Smooth muscle cell (in vitro differentiated cells): ENCODE data around the gene MAJIN. TPM values are rescaled to one million over a fixed set of nuclear protein-coding genes. Genes with fewer than 3 reads are reported as not detected.

ENCODE experiments used
- DNase-seq: peaks from one replicate; lab custom pipeline; 2025; ENCODE audit not compliant: unreplicated experiment; lab: John Stamatoyannopoulos, UW
- H2AFZ ChIP-seq: fragments of 200-600 bp; sonication (generic); 2 replicates; pipeline ENCODE4 v1.6.0; 2016; ENCODE audit warnings: antibody characterized with exemption, low read depth, mild to moderate bottlenecking
- H3F3A ChIP-seq: fragments of 200-600 bp; sonication (generic); 2 replicates; pipeline ENCODE4 v1.6.0; 2017; ENCODE audit warnings: antibody characterized with exemption, low read depth
- H3K27ac ChIP-seq: fragments of 200-600 bp; sonication (generic); 2 replicates; pipeline ENCODE4 v1.5.1; 2016; ENCODE audit warnings: low read depth, mild to moderate bottlenecking
- H3K27me3 ChIP-seq: fragments of 200-600 bp; sonication (generic); 2 replicates; pipeline ENCODE4 v1.6.1; 2016; ENCODE audit warnings: low read depth, mild to moderate bottlenecking
- H3K36me3 ChIP-seq: fragments of 200-600 bp; sonication (generic); 2 replicates; pipeline ENCODE4 v1.5.1; 2016; ENCODE audit warnings: low read depth
- H3K4me1 ChIP-seq: fragments of 200-600 bp; sonication (generic); 2 replicates; pipeline ENCODE4 v1.5.1; 2016; ENCODE audit warnings: low read depth
- H3K4me2 ChIP-seq: fragments of 200-600 bp; sonication (generic); 2 replicates; pipeline ENCODE4 v1.6.0; 2016; ENCODE audit warnings: mild to moderate bottlenecking
- H3K4me3 ChIP-seq: fragments of 200-600 bp; sonication (generic); 2 replicates; pipeline ENCODE4 v1.5.1; 2016; ENCODE audit warnings: mild to moderate bottlenecking
- H3K79me2 ChIP-seq: fragments of 200-600 bp; sonication (generic); 2 replicates; pipeline ENCODE4 v1.6.0; 2016; ENCODE audit warnings: low read depth, mild to moderate bottlenecking
- H3K9ac ChIP-seq: fragments of 200-600 bp; sonication (generic); 2 replicates; pipeline ENCODE4 v1.6.0; 2016; ENCODE audit warnings: low read depth
- H3K9me3 ChIP-seq: fragments of 200-600 bp; sonication (generic); replicated peaks from 2 replicates; pipeline ENCODE4 v1.5.1; 2016; ENCODE audit warnings: low read depth
- H4K20me1 ChIP-seq: fragments of 200-600 bp; sonication (generic); 2 replicates; pipeline ENCODE4 v1.6.0; 2016; ENCODE audit warnings: low read depth
- WGBS: methylation state at CpG from one replicate; pipeline ENCODE4 v1.1.7; 2016; ENCODE audit warnings: low lambda C conversion rate; 5-methylcytosine and 5-hydroxymethylcytosine counted together
- polyA plus RNA-seq: library from polyadenylated mRNA; unstranded; fragments of >200 nt; fragmentation: Nextera tagmentation; extraction: Ambion mirVana; gene quantifications from 2 replicates; pipeline ENCODE4 v1.2.1, GENCODE V29; 2016
- total RNA-seq: library from RNA; depleted of rRNA; stranded (reverse); fragments of >200 nt; gene quantifications from 2 replicates; pipeline ENCODE4 v1.2.3, GENCODE V29; 2014
- TF ChIP-seq, protein P1 (sequence below): fragments of 200-600 bp; sonication (generic); IDR thresholded peaks from 2 replicates; pipeline ENCODE4 v1.5.1; 2017; ENCODE audit warnings: borderline replicate concordance, mild to moderate bottlenecking, antibody characterized with exemption; ENCODE audit not compliant: insufficient read depth, poor library complexity, severe bottlenecking

The MAJIN gene
- total and polyA plus RNA-seq, 2 experiments from 2014 or later = not detected

DNA sequence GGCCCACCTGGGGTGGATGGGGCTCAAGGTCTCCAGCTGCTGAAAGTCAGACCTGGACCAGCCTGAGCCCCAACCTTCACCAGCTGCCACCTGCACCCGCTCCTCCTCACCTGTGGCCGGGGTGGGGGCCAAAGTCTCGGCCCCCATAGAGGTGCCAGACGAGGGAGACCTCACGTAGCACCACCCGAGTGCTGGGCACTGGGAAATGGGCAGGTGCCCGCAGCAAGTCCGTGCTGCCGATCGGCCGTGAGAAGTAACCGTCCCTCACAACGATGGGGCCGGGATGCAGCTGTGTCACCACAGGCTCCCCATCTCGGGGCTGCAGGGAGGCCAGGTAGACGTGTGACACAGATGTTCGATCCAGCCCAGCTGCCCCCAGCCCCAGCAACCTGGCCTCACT is 71.1 kb downstream of the MAJIN start:
- Histone ChIP-seq H3K9ac (no peak overlapping the region), H4K20me1 (no peaks in the 10 kb centered on the region), H3K4me1 (no peaks in the 10 kb centered on the region), H3K27me3 (no peaks in the 10 kb centered on the region), H3K36me3 (no peaks in the 10 kb centered on the region), H3K79me2 (no peaks in the 10 kb centered on the region), H2AFZ (no peak overlapping the region), H3K4me3 (no peak overlapping the region), H3K27ac (no peak overlapping the region), H3K9me3 (no peaks in the 10 kb centered on the region), H3F3A (no peaks in the 10 kb centered on the region), H3K4me2 (no peak overlapping the region)
- 98% methylated on average over 17 of the region's 17 CpGs for WGBS
- TF ChIP-seq, protein P1, sequence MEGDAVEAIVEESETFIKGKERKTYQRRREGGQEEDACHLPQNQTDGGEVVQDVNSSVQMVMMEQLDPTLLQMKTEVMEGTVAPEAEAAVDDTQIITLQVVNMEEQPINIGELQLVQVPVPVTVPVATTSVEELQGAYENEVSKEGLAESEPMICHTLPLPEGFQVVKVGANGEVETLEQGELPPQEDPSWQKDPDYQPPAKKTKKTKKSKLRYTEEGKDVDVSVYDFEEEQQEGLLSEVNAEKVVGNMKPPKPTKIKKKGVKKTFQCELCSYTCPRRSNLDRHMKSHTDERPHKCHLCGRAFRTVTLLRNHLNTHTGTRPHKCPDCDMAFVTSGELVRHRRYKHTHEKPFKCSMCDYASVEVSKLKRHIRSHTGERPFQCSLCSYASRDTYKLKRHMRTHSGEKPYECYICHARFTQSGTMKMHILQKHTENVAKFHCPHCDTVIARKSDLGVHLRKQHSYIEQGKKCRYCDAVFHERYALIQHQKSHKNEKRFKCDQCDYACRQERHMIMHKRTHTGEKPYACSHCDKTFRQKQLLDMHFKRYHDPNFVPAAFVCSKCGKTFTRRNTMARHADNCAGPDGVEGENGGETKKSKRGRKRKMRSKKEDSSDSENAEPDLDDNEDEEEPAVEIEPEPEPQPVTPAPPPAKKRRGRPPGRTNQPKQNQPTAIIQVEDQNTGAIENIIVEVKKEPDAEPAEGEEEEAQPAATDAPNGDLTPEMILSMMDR = no peak
- no peak for DNase-seq

DNA sequence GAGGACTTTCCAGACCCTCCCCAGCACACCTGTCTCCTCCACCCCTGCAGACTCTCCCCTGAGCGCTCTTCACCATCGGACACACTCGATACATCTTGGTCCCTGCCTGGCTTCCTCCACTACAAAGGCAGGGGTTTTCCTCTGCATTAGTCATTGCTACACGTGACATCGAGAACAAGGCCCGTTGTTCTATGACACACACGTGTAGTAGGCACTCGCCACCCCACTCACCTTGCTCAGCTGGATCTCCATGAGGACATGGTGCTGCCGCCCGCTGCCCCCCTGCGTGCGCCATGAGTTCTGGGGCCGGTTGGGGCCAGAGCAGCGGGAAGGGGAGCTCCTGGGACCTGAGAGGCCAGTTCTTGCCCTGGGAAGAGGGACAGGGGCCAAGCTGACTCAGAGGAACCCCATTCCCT is 71.6 kb downstream of the MAJIN start:
- WGBS = 93% methylated on average over 14 of the region's 14 CpGs
- DNase-seq = no peak
- no peaks in the 10 kb centered on the region for H3K9me3 ChIP-seq

GRCh38 chr11:64898541-64898940 is 73.4 kb downstream of the MAJIN start:
- TF ChIP-seq, protein P1 = no peak
- 97% methylated on average over 19 of the region's 19 CpGs for WGBS
- Histone ChIP-seq H2AFZ (no peak overlapping the region), H3K4me3 (no peak overlapping the region), H3K27me3 (no peaks in the 10 kb centered on the region), H3F3A (no peaks in the 10 kb centered on the region), H3K79me2 (no peaks in the 10 kb centered on the region), H3K9me3 (no peaks in the 10 kb centered on the region), H3K4me2 (no peak overlapping the region), H3K9ac (no peak overlapping the region), H3K4me1 (no peaks in the 10 kb centered on the region), H3K36me3 (no peaks in the 10 kb centered on the region), H3K27ac (no peak overlapping the region), H4K20me1 (no peaks in the 10 kb centered on the region)
- no peak for DNase-seq

More for the DNA sequence above, 71.6 kb downstream of the MAJIN start:
- no peaks in the 10 kb centered on the region for H4K20me1 ChIP-seq
- no peaks in the 10 kb centered on the region for H3K27me3 ChIP-seq
- H3K4me2 ChIP-seq = no peak overlapping the region
- H3K9ac ChIP-seq = no peak overlapping the region
- H3K4me1 ChIP-seq = no peaks in the 10 kb centered on the region
- no peak overlapping the region for H2AFZ ChIP-seq
- TF ChIP-seq, protein P1 = no peak
- no peak overlapping the region for H3K27ac ChIP-seq
- no peaks in the 10 kb centered on the region for H3K79me2 ChIP-seq
- no peaks in the 10 kb centered on the region for H3K36me3 ChIP-seq
- no peak overlapping the region for H3K4me3 ChIP-seq
- no peaks in the 10 kb centered on the region for H3F3A ChIP-seq

DNA sequence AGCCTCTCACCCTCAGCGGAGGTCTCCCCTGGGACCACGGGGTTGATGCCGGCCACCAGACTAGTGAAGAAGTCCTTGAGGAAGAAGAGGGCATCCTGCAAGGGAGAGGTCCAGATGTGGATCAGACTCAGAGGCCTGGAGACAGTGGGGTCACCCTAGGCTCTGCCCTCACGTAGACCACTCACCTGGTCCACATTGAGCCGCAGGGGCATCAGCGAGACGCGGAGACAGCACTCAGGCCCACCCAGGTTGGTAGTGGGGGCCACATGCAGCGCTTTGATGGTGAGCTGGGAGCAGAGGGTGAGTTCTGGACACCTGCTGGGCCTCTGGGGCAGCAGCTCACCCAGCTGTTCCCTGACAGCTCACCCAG is 73.8 kb downstream of the MAJIN start:
- no peaks in the 10 kb centered on the region for H3K27me3 ChIP-seq
- no peak overlapping the region for H3K9ac ChIP-seq
- DNase-seq = no peak
- H4K20me1 ChIP-seq = no peaks in the 10 kb centered on the region
- 99% methylated on average over 9 of the region's 9 CpGs for WGBS
- TF ChIP-seq, protein P1 = no peak
- no peaks in the 10 kb centered on the region for H3F3A ChIP-seq
- no peaks in the 10 kb centered on the region for H3K36me3 ChIP-seq
- no peak overlapping the region for H3K4me2 ChIP-seq
- H2AFZ ChIP-seq = no peak overlapping the region
- H3K4me3 ChIP-seq = no peak overlapping the region
- H3K9me3 ChIP-seq = no peaks in the 10 kb centered on the region
- H3K4me1 ChIP-seq = no peaks in the 10 kb centered on the region
- no peak overlapping the region for H3K27ac ChIP-seq
- no peaks in the 10 kb centered on the region for H3K79me2 ChIP-seq
